Hepatocyte (in vitro differentiated cells): ENCODE measurements around the gene DAGLB. TPM values are rescaled to one million over a fixed set of nuclear protein-coding genes. Genes with fewer than 3 reads are reported as not detected.
A peak's percentile ranks its signal among the peaks of the same experiment; 100 is the strongest.

ENCODE experiments used
- DNase-seq: peaks from one replicate; pipeline ENCODE4 v3.0.0-alpha.2; 2016; ENCODE audit warnings: low spot score
- H2AFZ ChIP-seq: fragments of 200-600 bp; sonication (generic); 2 replicates; pipeline ENCODE4 v1.6.0; 2016; ENCODE audit warnings: antibody characterized with exemption, mild to moderate bottlenecking
- H3K27ac ChIP-seq: fragments of 200-600 bp; sonication (generic); 2 replicates; pipeline ENCODE4 v1.5.1; 2016; ENCODE audit warnings: mild to moderate bottlenecking
- H3K27me3 ChIP-seq: fragments of 200-600 bp; sonication (generic); 2 replicates; pipeline ENCODE4 v1.6.1; 2016
- H3K36me3 ChIP-seq: fragments of 200-600 bp; sonication (generic); replicated peaks from 2 replicates; pipeline ENCODE4 v1.5.1; 2016; ENCODE audit warnings: low read depth; ENCODE audit not compliant: insufficient read depth
- H3K4me1 ChIP-seq: fragments of 200-600 bp; sonication (generic); 2 replicates; pipeline ENCODE4 v1.5.1; 2016; ENCODE audit warnings: mild to moderate bottlenecking, moderate library complexity; ENCODE audit not compliant: insufficient read depth
- H3K4me2 ChIP-seq: fragments of 200-600 bp; sonication (generic); 2 replicates; pipeline ENCODE4 v1.6.0; 2016
- H3K4me3 ChIP-seq: fragments of 200-600 bp; sonication (generic); 2 replicates; pipeline ENCODE4 v1.5.1; 2016; ENCODE audit warnings: mild to moderate bottlenecking
- H3K79me2 ChIP-seq: fragments of 200-600 bp; sonication (generic); 2 replicates; pipeline ENCODE4 v1.6.0; 2017; ENCODE audit warnings: mild to moderate bottlenecking
- H3K9me2 ChIP-seq: fragments of 200-600 bp; sonication (generic); replicated peaks from 2 replicates; pipeline ENCODE4 v1.6.0; 2017; ENCODE audit warnings: mild to moderate bottlenecking; ENCODE audit not compliant: insufficient read depth
- H3K9me3 ChIP-seq: fragments of 200-600 bp; sonication (generic); 2 replicates; pipeline ENCODE4 v1.5.1; 2016; ENCODE audit warnings: low read depth, mild to moderate bottlenecking
- H4K20me1 ChIP-seq: fragments of 200-600 bp; sonication (generic); 2 replicates; pipeline ENCODE4 v1.6.0; 2016; ENCODE audit warnings: mild to moderate bottlenecking; ENCODE audit not compliant: insufficient read depth, poor library complexity, severe bottlenecking
- EZH2 ChIP-seq: fragments of 200-600 bp; sonication (generic); IDR thresholded peaks from 2 replicates; pipeline ENCODE4 v1.6.1; 2016; ENCODE audit warnings: antibody characterized with exemption, mild to moderate bottlenecking, borderline replicate concordance
- EZH2phosphoT487 ChIP-seq: fragments of 200-600 bp; sonication (generic); IDR thresholded peaks from one replicate; pipeline ENCODE4 v1.6.1; 2018; ENCODE audit warnings: antibody characterized with exemption, mild to moderate bottlenecking, low read depth, moderate library complexity; ENCODE audit not compliant: unreplicated experiment, severe bottlenecking
- WGBS: methylation state at CpG from one replicate; pipeline ENCODE4 v1.1.6; 2016; ENCODE audit warnings: low lambda C conversion rate; ENCODE audit errors: missing lambda C conversion rate; 5-methylcytosine and 5-hydroxymethylcytosine counted together
- polyA plus RNA-seq: library from polyadenylated mRNA; unstranded; fragments of >200 nt; fragmentation: Nextera tagmentation; extraction: Ambion mirVana; gene quantifications from 2 replicates; pipeline ENCODE4 v1.2.1, GENCODE V29; 2016
- total RNA-seq: library from RNA; depleted of rRNA; stranded (reverse); fragments of >200 nt; gene quantifications from 2 replicates; pipeline ENCODE4 v1.2.3, GENCODE V29; 2014
- TF ChIP-seq, protein P1 (sequence below): fragments of 200-600 bp; sonication (generic); IDR thresholded peaks from 2 replicates; pipeline ENCODE4 v1.5.1; 2016; ENCODE audit warnings: antibody characterized with exemption, mild to moderate bottlenecking; ENCODE audit not compliant: poor library complexity

The DAGLB gene
- total and polyA plus RNA-seq, 2 experiments from 2014 or later, result 17.5 to 22.2 TPM

DNA sequence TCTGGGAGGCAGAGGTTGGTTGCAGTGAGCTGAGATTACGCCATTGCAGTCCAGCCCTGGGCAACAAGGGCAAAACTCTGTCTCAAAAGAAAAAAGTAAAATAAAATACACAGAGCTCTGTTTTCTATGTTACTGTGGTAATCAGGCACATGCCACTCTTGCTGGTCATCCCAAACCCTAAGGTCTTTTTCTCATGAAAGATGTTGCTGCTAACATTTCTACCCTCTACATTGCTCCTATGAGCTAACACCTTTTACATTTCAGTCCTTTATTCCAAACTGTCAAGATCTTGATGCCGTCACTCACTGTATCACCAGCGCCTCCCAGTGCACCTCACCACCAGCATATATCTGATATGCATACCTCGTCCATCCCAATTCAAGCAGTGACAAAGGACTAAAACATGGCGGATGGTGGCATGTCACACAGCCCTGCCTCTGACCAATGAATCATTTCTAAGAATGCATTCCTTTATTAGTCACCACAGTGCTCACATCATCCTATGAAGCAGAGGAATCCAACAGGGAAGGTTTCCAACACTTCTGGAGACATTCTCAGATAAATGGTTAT, 4.3 kb downstream of the DAGLB start:
- H2AFZ ChIP-seq, result no peak overlapping the region
- H3K27ac ChIP-seq, result peak overlapping the region; percentile 68
- no peak overlapping the region for H3K4me2 ChIP-seq
- no peaks in the 10 kb centered on the region for H3K27me3 ChIP-seq
- H3K36me3 ChIP-seq, result no peaks in the 10 kb centered on the region
- H3K4me1 ChIP-seq, result peaks cover 5% of the 10 kb centered on the region
- peak; percentile 24 for DNase-seq
- H3K9me2 ChIP-seq, result no peaks in the 10 kb centered on the region
- no peak overlapping the region for H3K4me3 ChIP-seq
- no peaks in the 10 kb centered on the region for H3K9me3 ChIP-seq
- peaks cover 74% of the 10 kb centered on the region for H3K79me2 ChIP-seq
- H4K20me1 ChIP-seq, result peaks cover 2% of the 10 kb centered on the region
- TF ChIP-seq, protein P1, sequence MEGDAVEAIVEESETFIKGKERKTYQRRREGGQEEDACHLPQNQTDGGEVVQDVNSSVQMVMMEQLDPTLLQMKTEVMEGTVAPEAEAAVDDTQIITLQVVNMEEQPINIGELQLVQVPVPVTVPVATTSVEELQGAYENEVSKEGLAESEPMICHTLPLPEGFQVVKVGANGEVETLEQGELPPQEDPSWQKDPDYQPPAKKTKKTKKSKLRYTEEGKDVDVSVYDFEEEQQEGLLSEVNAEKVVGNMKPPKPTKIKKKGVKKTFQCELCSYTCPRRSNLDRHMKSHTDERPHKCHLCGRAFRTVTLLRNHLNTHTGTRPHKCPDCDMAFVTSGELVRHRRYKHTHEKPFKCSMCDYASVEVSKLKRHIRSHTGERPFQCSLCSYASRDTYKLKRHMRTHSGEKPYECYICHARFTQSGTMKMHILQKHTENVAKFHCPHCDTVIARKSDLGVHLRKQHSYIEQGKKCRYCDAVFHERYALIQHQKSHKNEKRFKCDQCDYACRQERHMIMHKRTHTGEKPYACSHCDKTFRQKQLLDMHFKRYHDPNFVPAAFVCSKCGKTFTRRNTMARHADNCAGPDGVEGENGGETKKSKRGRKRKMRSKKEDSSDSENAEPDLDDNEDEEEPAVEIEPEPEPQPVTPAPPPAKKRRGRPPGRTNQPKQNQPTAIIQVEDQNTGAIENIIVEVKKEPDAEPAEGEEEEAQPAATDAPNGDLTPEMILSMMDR, result no peak
- TF ChIP-seq EZH2phosphoT487 (no peak), EZH2 (no peak)
- WGBS, result 93% methylated on average over 5 of the region's 5 CpGs

DNA sequence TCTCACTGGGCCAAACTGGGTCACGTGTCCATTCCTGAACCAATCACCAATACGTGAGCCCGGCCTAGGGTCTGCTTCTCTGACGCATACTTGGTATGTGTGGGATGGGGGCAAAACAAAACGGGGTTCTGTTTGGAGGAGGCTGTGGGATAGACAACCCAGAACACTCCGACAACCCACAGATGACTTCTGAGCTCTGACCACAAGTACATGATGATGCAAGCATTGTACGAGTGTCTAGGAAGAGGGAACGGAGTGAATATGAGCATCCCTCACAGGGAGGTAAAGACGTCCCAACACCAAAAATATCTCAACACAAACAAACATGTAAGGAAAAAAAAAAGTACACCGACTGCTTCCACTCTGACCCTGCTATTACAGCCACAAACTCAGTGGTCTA, 5.6 kb downstream of the DAGLB start:
- TF ChIP-seq EZH2 (no peak), EZH2phosphoT487 (no peak)
- TF ChIP-seq, protein P1, result no peak
- Histone ChIP-seq H3K4me2 (no peak overlapping the region), H3K27ac (no peak overlapping the region)

DNA sequence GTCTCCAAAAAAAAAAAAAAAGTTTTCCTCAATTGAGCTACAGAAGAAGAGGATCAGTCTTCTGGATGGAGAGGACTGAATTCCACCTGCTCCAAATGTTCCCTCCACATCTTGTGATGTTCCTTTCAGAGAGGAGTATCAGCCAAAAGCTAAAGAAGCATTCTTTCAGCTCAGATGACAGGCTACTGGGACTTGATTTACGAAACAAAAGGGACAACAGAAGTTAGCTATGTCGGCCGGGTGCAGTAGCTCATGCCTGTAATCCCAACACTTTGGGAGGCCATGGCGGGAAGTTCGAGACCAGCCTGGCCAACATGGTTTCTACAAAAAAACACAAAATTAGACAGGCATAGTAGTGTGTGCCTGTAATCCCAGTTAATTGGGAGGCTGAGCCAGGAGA, 7.4 kb downstream of the DAGLB start:
- no peak overlapping the region for H3K4me2 ChIP-seq
- H3K36me3 ChIP-seq, result no peaks in the 10 kb centered on the region
- 97% methylated on average over 5 of the region's 5 CpGs for WGBS
- H3K9me2 ChIP-seq, result no peaks in the 10 kb centered on the region
- H3K79me2 ChIP-seq, result peaks cover 79% of the 10 kb centered on the region
- no peaks in the 10 kb centered on the region for H3K9me3 ChIP-seq
- no peak for DNase-seq
- TF ChIP-seq EZH2phosphoT487 (no peak), EZH2 (no peak)
- TF ChIP-seq, protein P1, result no peak
- no peak overlapping the region for H2AFZ ChIP-seq
- H3K27me3 ChIP-seq, result no peaks in the 10 kb centered on the region
- H3K4me3 ChIP-seq, result no peak overlapping the region
- peaks cover 2% of the 10 kb centered on the region for H4K20me1 ChIP-seq
- H3K4me1 ChIP-seq, result no peaks in the 10 kb centered on the region
- H3K27ac ChIP-seq, result no peak overlapping the region

More for the DNA sequence above, 5.6 kb downstream of the DAGLB start:
- DNase-seq, result no peak
- Histone ChIP-seq H3K79me2 (peaks cover 87% of the 10 kb centered on the region), H3K4me3 (no peak overlapping the region), H4K20me1 (peaks cover 2% of the 10 kb centered on the region), H3K9me3 (no peaks in the 10 kb centered on the region), H3K27me3 (no peaks in the 10 kb centered on the region), H3K9me2 (no peaks in the 10 kb centered on the region), H3K36me3 (no peaks in the 10 kb centered on the region), H3K4me1 (peaks cover 5% of the 10 kb centered on the region), H2AFZ (no peak overlapping the region)
- WGBS, result 92% methylated on average over 10 of the region's 10 CpGs
